HCT116 (cell line): ENCODE results near the gene CD2. TPM values are rescaled to one million over a fixed set of nuclear protein-coding genes. Genes with fewer than 3 reads are reported as not detected.
"Not testable (repeated sequence)": the region's sequence is repeated elsewhere in the genome, so short reads cannot be mapped to it uniquely, and the experiment has no call there.

Experiments used
- ATAC-seq: fragments of 200-7000 bp; cut with Tn5 transposase; 2 replicates; pipeline ENCODE4 v1.9.1; 2020; ENCODE audit warnings: mild to moderate bottlenecking, moderate library complexity
- BruUV-seq: library from RNA; stranded (reverse); fragments of 400-500 nt; replicated peaks from 2 replicates; lab custom pipeline; 2021; lab: Mats Ljungman, UMichigan
- CTCF ChIA-PET: fragments of 300-600 bp; sonication (Branson Sonifier 250); formaldehyde crosslinking; loops from one replicate; lab custom pipeline; 2021; ENCODE audit warnings: antibody characterized with exemption; lab: Charles Lee
- POLR2A ChIA-PET: fragments of 300-600, 350-600 bp; sonication (Branson Sonifier 250); formaldehyde crosslinking; loops from one replicate; lab custom pipeline; 2021; ENCODE audit warnings: antibody characterized with exemption; lab: Charles Lee
- RAD21 ChIA-PET, 2 experiments: fragments of 300-600 bp; sonication (Branson Sonifier 250); formaldehyde crosslinking; loops; one replicate each; lab custom pipeline; 2023; ENCODE audit warnings: low total read pairs in 2 of 2; ENCODE audit not compliant: uncharacterized antibody in 2 of 2, unreplicated experiment in 2 of 2, low non-redundant PET in 1 of 2; lab: Charles Lee
- DNase-seq: peaks from one replicate; pipeline ENCODE4 v3.0.0-alpha.2; 2010; ENCODE audit warnings: low read depth, low spot score
- H2AFZ ChIP-seq: fragments of 200-600 bp; shearing (Covaris generic), sonication (generic); 2 replicates; pipeline ENCODE4 v1.6.1; 2017; ENCODE audit warnings: low read depth, mixed run types, mixed read lengths, antibody characterized with exemption, low read length; ENCODE audit not compliant: poor library complexity, severe bottlenecking
- H3K27ac ChIP-seq: 2 replicates; pipeline ENCODE4 v1.5.1; 2012; ENCODE audit warnings: low read depth, low read length
- H3K27me3 ChIP-seq: fragments of 200-600 bp; sonication (generic); 2 replicates; pipeline ENCODE4 v1.6.1; 2016; ENCODE audit warnings: mixed run types, low read length, mixed read lengths; ENCODE audit not compliant: insufficient read depth
- H3K36me3 ChIP-seq, 2 experiments: fragments of 200-500 bp in 1 of 2; fragments of 200-600 bp in 1 of 2; sonication (Bioruptor generic) in 1 of 2; sonication (generic) in 1 of 2; 2 replicates each; pipeline versions ENCODE4 v1.5.1 to v1.6.1; 2014 to 2016; ENCODE audit warnings: low read length in 2 of 2, inconsistent platforms in 1 of 2, mixed read lengths in 1 of 2, mixed run types in 1 of 2; ENCODE audit not compliant: insufficient read depth in 2 of 2, control insufficient read depth in 1 of 2
- H3K4me1 ChIP-seq, 2 experiments: fragments of 200-600 bp in 1 of 2; sonication (generic) in 1 of 2; 2 replicates each; pipeline versions ENCODE4 v1.5.1 to v1.6.1; 2012 to 2017; ENCODE audit warnings: low read length in 2 of 2, inconsistent platforms in 1 of 2, mild to moderate bottlenecking in 1 of 2, mixed read lengths in 1 of 2, mixed run types in 1 of 2, moderate library complexity in 1 of 2; ENCODE audit not compliant: insufficient read depth in 2 of 2, control insufficient read depth in 1 of 2
- H3K4me2 ChIP-seq: fragments of 200-600 bp; sonication (generic); 2 replicates; pipeline ENCODE4 v1.6.1; 2017; ENCODE audit warnings: mixed run types, low read length, mixed read lengths
- H3K4me3 ChIP-seq, 2 experiments: fragments of 200-600 bp in 1 of 2; sonication (generic) in 1 of 2; replicated peaks in 1 of 2; 2 replicates each; pipeline ENCODE4 v1.5.1; 2011 to 2016; ENCODE audit warnings: low read length in 2 of 2, control low read depth in 1 of 2, low read depth in 1 of 2, mild to moderate bottlenecking in 1 of 2, mixed read lengths in 1 of 2, mixed run types in 1 of 2
- H3K79me2 ChIP-seq: fragments of 200-600 bp; sonication (generic); 2 replicates; pipeline ENCODE4 v1.6.1; 2017; ENCODE audit warnings: mild to moderate bottlenecking, mixed run types, low read length, moderate library complexity, mixed read lengths; ENCODE audit not compliant: insufficient read depth
- H3K9ac ChIP-seq: fragments of 200-600 bp; sonication (generic); 2 replicates; pipeline ENCODE4 v1.6.1; 2016; ENCODE audit warnings: low read length, mixed read lengths
- H3K9me2 ChIP-seq: fragments of 200-600 bp; sonication (generic), shearing (Covaris generic); 2 replicates; pipeline ENCODE4 v1.6.1; 2017; ENCODE audit warnings: mixed run types, mild to moderate bottlenecking, moderate library complexity; ENCODE audit not compliant: insufficient read depth
- H3K9me3 ChIP-seq, 2 experiments: fragments of 200-500 bp in 1 of 2; fragments of 200-600 bp in 1 of 2; sonication (Bioruptor generic) in 1 of 2; sonication (generic) in 1 of 2; 2 replicates each; pipeline ENCODE4 v1.6.1; 2014 to 2017; ENCODE audit warnings: low read length in 2 of 2, mixed read lengths in 2 of 2, inconsistent platforms in 1 of 2, low read depth in 1 of 2, mild to moderate bottlenecking in 1 of 2, mixed run types in 1 of 2, moderate library complexity in 1 of 2; ENCODE audit not compliant: control insufficient read depth in 1 of 2, insufficient read depth in 1 of 2
- H4K20me1 ChIP-seq: fragments of 200-600 bp; sonication (generic), shearing (Covaris generic); 2 replicates; pipeline ENCODE4 v1.6.1; 2017; ENCODE audit warnings: mixed run types, mild to moderate bottlenecking, moderate library complexity; ENCODE audit not compliant: insufficient read depth
- CBX3 ChIP-seq: IDR thresholded peaks from 2 replicates; pipeline ENCODE4 v1.6.1; 2012; ENCODE audit warnings: low read depth
- CEBPB ChIP-seq: IDR thresholded peaks from 2 replicates; pipeline ENCODE4 v1.6.1; 2012; ENCODE audit warnings: low read depth
- EGR1 ChIP-seq: IDR thresholded peaks from 2 replicates; pipeline ENCODE4 v1.6.1; 2012; ENCODE audit warnings: low read depth
- ELF1 ChIP-seq: IDR thresholded peaks from 2 replicates; pipeline ENCODE4 v1.6.1; 2012; ENCODE audit warnings: low read depth, borderline replicate concordance
- FOSL1 ChIP-seq: IDR thresholded peaks from 2 replicates; pipeline ENCODE4 v1.6.1; 2012; ENCODE audit warnings: low read depth
- JUND ChIP-seq: IDR thresholded peaks from 2 replicates; pipeline ENCODE4 v1.6.1; 2012
- POLR2A ChIP-seq: IDR thresholded peaks from 2 replicates; pipeline ENCODE4 v1.7.0; 2011; ENCODE audit warnings: borderline replicate concordance; ENCODE audit not compliant: insufficient read depth, insufficient read length; ENCODE audit errors: extremely low read depth
- POLR2AphosphoS5 ChIP-seq: IDR thresholded peaks from 2 replicates; pipeline ENCODE4 v1.6.1; 2011; ENCODE audit warnings: mild to moderate bottlenecking, low read depth, low read length, moderate library complexity
- RAD21 ChIP-seq: IDR thresholded peaks from 2 replicates; pipeline ENCODE4 v1.6.1; 2012; ENCODE audit warnings: low read depth, mild to moderate bottlenecking
- SIN3A ChIP-seq: IDR thresholded peaks from 2 replicates; pipeline ENCODE4 v1.6.1; 2012; ENCODE audit warnings: low read depth
- SP1 ChIP-seq: IDR thresholded peaks from 2 replicates; pipeline ENCODE4 v1.6.1; 2012; ENCODE audit warnings: low read depth
- SRF ChIP-seq: IDR thresholded peaks from 2 replicates; pipeline ENCODE4 v1.6.1; 2012; ENCODE audit warnings: low read depth
- TCF7L2 ChIP-seq: IDR thresholded peaks from 2 replicates; pipeline ENCODE4 v1.7.0; 2011; ENCODE audit warnings: borderline replicate concordance, inconsistent platforms; ENCODE audit not compliant: insufficient read depth, insufficient read length; ENCODE audit errors: extremely low read depth
- YY1 ChIP-seq: IDR thresholded peaks from 2 replicates; pipeline ENCODE4 v1.6.1; 2011; ENCODE audit warnings: low read length, low read depth, moderate library complexity, mild to moderate bottlenecking; ENCODE audit not compliant: insufficient replicate concordance; ENCODE audit errors: extremely low read depth
- intact Hi-C: fragments of 100-400 bp; cut with micrococcal nuclease; formaldehyde crosslinking; loops from 2 replicates; pipeline ENCODE4 v1.10.0; 2022
- total RNA-seq: library from RNA; stranded (reverse); gene quantifications from one replicate; pipeline ENCODE4 v1.2.1, GENCODE V29; 2021; ENCODE audit not compliant: unreplicated experiment
- TF ChIP-seq, protein P1 (sequence below): IDR thresholded peaks from 2 replicates; pipeline ENCODE4 v1.6.1; 2012
- TF ChIP-seq, protein P2 (sequence below): IDR thresholded peaks from 2 replicates; pipeline ENCODE4 v1.6.1; 2012

Gene CD2
- total RNA-seq, 1 experiment from 2014 or later = 0.57 TPM

DNA sequence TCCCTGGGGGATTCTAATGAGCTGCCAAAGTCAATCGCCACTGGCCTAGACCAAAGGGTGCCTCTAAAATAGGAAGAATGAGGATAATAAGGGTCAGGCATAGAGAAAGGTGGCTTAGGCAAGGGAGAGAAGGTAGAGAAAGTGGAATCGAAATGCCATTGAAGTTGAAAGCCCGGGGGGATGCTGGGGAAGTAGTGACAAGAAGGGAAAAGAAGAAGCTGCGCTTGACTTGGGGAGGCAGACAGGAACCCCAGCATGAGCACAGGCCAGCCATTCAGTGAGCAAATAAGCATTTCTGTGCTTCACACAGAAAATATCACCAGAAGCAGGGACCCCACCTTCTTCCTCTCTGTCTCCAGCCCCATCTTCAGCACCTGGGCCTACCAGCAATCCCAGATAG, 1.5 kb downstream of the CD2 start:
- no peak overlapping the region for H3K9ac ChIP-seq
- no peak for ATAC-seq

DNA sequence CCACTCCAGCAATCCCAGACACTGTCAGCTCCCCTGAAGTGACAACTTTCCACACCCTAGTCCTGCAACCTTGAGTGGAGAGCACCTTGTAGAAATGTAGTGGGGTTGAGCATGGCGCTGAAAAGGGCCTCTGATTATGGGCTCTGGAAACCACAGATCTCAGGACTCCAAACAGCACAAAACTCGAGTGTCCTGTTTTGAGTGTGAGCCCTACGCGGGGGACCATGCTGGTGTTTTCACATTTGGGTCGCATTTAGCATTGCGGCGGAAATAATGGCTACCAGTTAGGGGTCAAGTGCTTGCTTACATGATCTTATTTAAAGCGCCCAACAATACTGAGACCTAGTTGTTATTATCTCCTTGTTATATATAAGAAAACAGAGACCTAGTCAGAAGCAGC, 1.9 kb downstream of the CD2 start:
- intact Hi-C loops, POLR2A ChIA-PET, ATAC-seq, DNase-seq, H2AFZ ChIP-seq, BruUV-seq, H3K79me2 ChIP-seq, H3K9ac ChIP-seq, H3K27ac ChIP-seq, H3K4me3 ChIP-seq, H3K9me2 ChIP-seq, H3K36me3 ChIP-seq, H3K4me1 ChIP-seq, CTCF ChIA-PET, H3K4me2 ChIP-seq, H3K27me3 ChIP-seq, H4K20me1 ChIP-seq, RAD21 ChIA-PET, H3K9me3 ChIP-seq: not testable (repeated sequence)

More for the DNA sequence above, 1.5 kb downstream of the CD2 start:
- TF ChIP-seq YY1 (no peak), EGR1 (no peak), ELF1 (no peak), CBX3 (no peak), JUND (no peak), CEBPB (no peak), TCF7L2 (no peak), POLR2A (no peak), SRF (no peak), SIN3A (no peak), SP1 (no peak), FOSL1 (no peak), POLR2AphosphoS5 (no peak), RAD21 (no peak)
- TF ChIP-seq, protein P1, sequence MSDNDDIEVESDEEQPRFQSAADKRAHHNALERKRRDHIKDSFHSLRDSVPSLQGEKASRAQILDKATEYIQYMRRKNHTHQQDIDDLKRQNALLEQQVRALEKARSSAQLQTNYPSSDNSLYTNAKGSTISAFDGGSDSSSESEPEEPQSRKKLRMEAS = no peak
- TF ChIP-seq, protein P2, sequence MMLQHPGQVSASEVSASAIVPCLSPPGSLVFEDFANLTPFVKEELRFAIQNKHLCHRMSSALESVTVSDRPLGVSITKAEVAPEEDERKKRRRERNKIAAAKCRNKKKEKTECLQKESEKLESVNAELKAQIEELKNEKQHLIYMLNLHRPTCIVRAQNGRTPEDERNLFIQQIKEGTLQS = no peak
- Histone ChIP-seq H2AFZ (no peak overlapping the region), H3K79me2 (no peaks in the 10 kb centered on the region), H3K27me3 (no peaks in the 10 kb centered on the region), H3K4me2 (no peak overlapping the region), H3K36me3 (no peaks in the 10 kb centered on the region), H3K9me3 (no peaks in the 10 kb centered on the region), H3K9me2 (no peaks in the 10 kb centered on the region), H3K27ac (no peak overlapping the region), H4K20me1 (no peaks in the 10 kb centered on the region), H3K4me1 (no peaks in the 10 kb centered on the region), H3K4me3 (no peak overlapping the region)
- no TSS peak for BruUV-seq
- POLR2A ChIA-PET = no interaction called here
- RAD21 ChIA-PET = no interaction called here
- intact Hi-C loops = no loop called here
- CTCF ChIA-PET = no interaction called here
- DNase-seq = no peak

DNA sequence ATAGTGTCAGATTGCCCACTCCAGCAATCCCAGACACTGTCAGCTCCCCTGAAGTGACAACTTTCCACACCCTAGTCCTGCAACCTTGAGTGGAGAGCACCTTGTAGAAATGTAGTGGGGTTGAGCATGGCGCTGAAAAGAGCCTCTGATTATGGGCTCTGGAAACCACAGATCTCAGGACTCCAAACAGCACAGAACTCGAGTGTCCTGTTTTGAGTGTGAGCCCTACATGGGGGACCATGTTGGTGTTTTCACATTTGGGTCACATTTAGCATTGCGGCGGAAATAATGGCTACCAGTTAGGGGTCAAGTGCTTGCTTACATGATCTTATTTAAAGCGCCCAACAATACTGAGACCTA, 4.2 kb downstream of the CD2 start:
- intact Hi-C loops, RAD21 ChIA-PET, H3K4me1 ChIP-seq, H3K27me3 ChIP-seq, H3K9me3 ChIP-seq, H3K9me2 ChIP-seq, H3K79me2 ChIP-seq, DNase-seq, H2AFZ ChIP-seq, H4K20me1 ChIP-seq, POLR2A ChIA-PET, H3K4me2 ChIP-seq, BruUV-seq, H3K27ac ChIP-seq, H3K9ac ChIP-seq, H3K36me3 ChIP-seq, ATAC-seq, H3K4me3 ChIP-seq, CTCF ChIA-PET: not testable (repeated sequence)
